K562 (cell line): ENCODE results near the gene ATP5PB. TPM values are rescaled to one million over a fixed set of nuclear protein-coding genes. Genes with fewer than 3 reads are reported as not detected.
A peak's percentile ranks its signal among the peaks of the same experiment; 100 is the strongest.

Source experiments
- CC2D1A ChIP-seq: fragments of 450-650 bp; IDR thresholded peaks from 2 replicates; pipeline ENCODE4 v1.6.1; 2017; ENCODE audit warnings: mild to moderate bottlenecking
- CEBPB ChIP-seq: fragments of 450-650 bp; IDR thresholded peaks from 2 replicates; pipeline ENCODE4 v1.6.1; 2016; ENCODE audit warnings: missing genetic modification characterization, missing compliant biosample characterization
- CEBPG ChIP-seq, 3 experiments: fragments of 200-800 bp in 1 of 3; sonication (Bioruptor generic) in 1 of 3; sonication (generic) in 1 of 3; formaldehyde crosslinking in 1 of 3; IDR thresholded peaks in 2 of 3; conservative IDR thresholded peaks in 1 of 3; 2 replicates each; pipeline versions ENCODE4 v1.6.1 to v1.8.0; 2016 to 2022; ENCODE audit warnings: missing compliant biosample characterization in 2 of 3, missing genetic modification characterization in 2 of 3, mild to moderate bottlenecking in 1 of 3, missing genetic modification reagents in 1 of 3
- CTCF ChIP-seq, 3 experiments: IDR thresholded peaks in 2 of 3; conservative IDR thresholded peaks in 1 of 3; 2 replicates each; pipeline ENCODE4 v1.5.1; 2011 to 2012; ENCODE audit warnings: low read length in 3 of 3, mild to moderate bottlenecking in 3 of 3, control low read depth in 2 of 3, improper control_type of control experiment in 1 of 3, inconsistent platforms in 1 of 3, low read depth in 1 of 3, mixed read lengths in 1 of 3, moderate library complexity in 1 of 3; ENCODE audit not compliant: insufficient read depth in 2 of 3
- DEAF1 ChIP-seq: fragments of 450-650 bp; formaldehyde crosslinking; IDR thresholded peaks from 2 replicates; pipeline ENCODE4 v1.4.0; 2020; ENCODE audit warnings: mild to moderate bottlenecking, moderate library complexity
- POLR2A ChIP-seq: fragments of 450-650 bp; conservative IDR thresholded peaks from 2 replicates; pipeline ENCODE4 v1.6.1; 2016
- polyA plus RNA-seq, 8 experiments: library from polyadenylated mRNA; depleted of rRNA in 4 of 8; stranded (reverse) in 5 of 8; unstranded in 3 of 8; fragments of >200 nt; fragmentation: Nextera tagmentation in 2 of 8; fragmentation: Illumina TruSeq in 1 of 8; extraction: Ambion mirVana in 2 of 8; extraction: Trizol in 1 of 8; gene quantifications; 2 replicates each; pipeline versions ENCODE4 v1.2.1 to v1.2.3, GENCODE V29; 2011 to 2014; ENCODE audit warnings: inconsistent platforms in 1 of 8, missing spikeins in 1 of 8
- total RNA-seq, 7 experiments: library from RNA; depleted of rRNA in 6 of 7; stranded (reverse); fragments of >200 nt in 6 of 7; fragmentation: Illumina TruSeq in 2 of 7; extraction: Trizol in 2 of 7; gene quantifications; 2 replicates each; pipeline versions ENCODE4 v1.2.1 to v1.2.3, GENCODE V29; 2011 to 2021; ENCODE audit warnings: low replicate concordance in 1 of 7

The ATP5PB gene
- total and polyA plus RNA-seq, 9 of the 15 experiments (the other 6 are each of a cell fraction or from before 2014, with no cell fraction given), result 651 to 2,735 (median 1,061) TPM

GRCh38 chr1:111399792-111400610 lies 49.3 kb upstream of the ATP5PB start (continued):
- TF ChIP-seq CTCF (IDR thresholded peaks at IDR 0.05 in 2 of 3, conservative IDR thresholded peaks at IDR 0.05 in 1 of 3; ENCODE audit: insufficient read depth in 2 of 3, low read depth in 1 of 3, low read length in 3 of 3), result peak; percentile 60 to 84 (median 62); a peak in 5 of 6 replicates
- TF ChIP-seq CEBPB (tag), result peak; percentile 87
- TF ChIP-seq DEAF1 (CRISPR knock-in tag), result peak; percentile 75
- peak; percentile 50; the same call in 1 of the 2 replicates for TF ChIP-seq CC2D1A
- TF ChIP-seq POLR2A, result no peak
- TF ChIP-seq CEBPG (CRISPR knock-in tag; IDR thresholded peaks at IDR 0.05), result no peak
- TF ChIP-seq CEBPG (tag; conservative IDR thresholded peaks at IDR 0.05 in 1 of 2, IDR thresholded peaks at IDR 0.05 in 1 of 2), result peak; percentile 48 to 81; a peak in 2 of 4 replicates
